GM18499 (cell line): ENCODE data around the gene TOP1.
"Not testable (repeated sequence)": the region's sequence is repeated elsewhere in the genome, so short reads cannot be mapped to it uniquely, and the experiment has no call there.

Experiments used
- ATAC-seq: cut with Tn5 transposase; IDR thresholded peaks from one replicate; pipeline ENCODE4 v1.9.1; 2021; ENCODE audit warnings: moderate number of reproducible peaks; ENCODE audit not compliant: insufficient read depth, unreplicated experiment

Gene TOP1

DNA sequence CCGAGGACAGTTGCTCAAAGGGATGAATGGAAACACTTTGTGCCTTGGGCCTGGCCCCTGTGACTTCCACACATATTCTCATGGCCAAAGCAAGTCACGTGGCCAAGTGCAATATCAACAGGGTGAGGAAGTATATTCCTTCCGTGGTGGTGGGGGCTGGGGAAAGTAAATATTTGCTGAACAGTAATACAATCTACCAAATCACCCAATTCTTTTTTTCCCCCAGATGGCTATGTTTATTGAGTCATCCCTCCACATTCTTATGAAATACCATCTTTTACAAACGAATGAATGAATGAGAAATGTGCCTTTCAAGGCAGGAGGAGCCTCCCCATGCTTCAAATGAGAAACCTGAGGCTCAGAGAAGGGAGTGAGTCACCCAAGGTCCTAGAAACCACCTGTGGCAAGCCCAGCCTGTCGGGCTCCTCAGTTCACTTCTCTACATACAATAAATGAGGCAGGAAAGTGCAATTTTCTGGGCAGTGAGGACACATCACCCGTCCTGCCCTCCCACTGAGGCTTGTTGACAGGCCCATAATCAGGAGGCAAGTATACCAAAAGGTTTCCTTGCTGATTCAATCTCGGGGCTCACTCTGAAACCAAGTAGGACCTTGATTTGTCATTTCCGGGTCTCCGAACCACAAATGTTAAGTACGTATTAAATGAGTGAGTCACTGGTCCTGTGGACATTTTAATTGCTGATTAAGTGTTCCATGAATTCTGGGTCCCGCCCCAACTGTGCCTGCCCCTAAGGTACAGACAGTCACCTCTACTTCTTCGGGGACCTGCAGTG lies 25.3 kb upstream of the TOP1 start:
- no peak for ATAC-seq

DNA sequence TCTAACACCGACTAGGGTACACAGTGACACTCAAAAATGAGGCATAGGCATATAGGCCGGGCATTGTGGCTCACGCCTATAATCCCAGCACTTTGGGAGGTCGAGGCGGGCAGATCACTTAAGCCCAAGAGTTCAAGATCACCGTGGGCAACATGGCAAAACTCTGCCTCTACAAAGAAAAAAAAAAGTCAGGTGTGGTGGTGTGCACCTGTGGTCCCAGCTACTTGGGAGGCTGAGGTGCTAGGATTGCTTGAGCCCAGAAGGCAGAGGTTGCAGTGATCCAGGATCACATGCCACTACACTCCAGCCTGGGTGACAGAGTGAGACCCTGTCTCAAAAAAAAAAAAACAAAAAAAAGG lies 24.7 kb upstream of the TOP1 start:
- not testable (repeated sequence) for ATAC-seq

DNA sequence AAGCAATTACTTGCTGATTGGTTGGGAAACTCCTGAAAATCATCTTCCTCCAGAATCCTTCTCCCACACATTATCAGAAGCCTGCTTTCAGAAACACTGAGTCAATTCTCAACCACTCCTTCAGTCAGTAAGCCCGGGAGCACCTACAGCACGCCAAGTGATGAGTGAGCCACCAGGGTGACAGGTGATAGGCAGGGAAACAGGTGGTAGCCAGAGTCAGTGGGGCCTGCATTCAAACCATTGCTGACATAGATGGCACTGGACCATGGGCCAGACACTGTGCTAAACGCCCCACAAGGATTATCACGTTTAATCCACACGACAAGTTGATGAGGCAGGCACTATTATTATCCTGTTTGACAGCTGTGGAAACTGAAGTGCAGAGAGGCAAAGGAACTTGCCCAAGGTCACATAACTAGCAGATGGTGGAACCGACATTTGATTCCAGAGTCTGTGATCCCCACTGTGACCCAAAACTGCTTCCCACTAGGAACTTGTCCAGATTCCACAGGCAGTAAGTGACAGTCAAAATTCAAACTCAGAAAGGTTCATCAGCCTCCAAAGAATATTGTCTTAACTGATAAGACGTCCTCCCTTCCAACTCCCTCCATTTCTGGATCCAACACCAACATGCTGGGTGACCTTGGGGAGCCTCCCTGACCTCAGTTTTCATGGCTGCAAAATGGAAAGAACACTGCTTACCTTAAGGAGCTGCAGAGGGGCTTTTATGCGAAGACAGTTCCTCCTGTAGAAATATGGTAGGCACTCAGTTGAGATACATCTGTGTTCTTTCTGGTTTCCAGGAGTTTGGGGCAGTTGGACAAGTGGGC lies 23.9 kb upstream of the TOP1 start:
- no peak for ATAC-seq

DNA sequence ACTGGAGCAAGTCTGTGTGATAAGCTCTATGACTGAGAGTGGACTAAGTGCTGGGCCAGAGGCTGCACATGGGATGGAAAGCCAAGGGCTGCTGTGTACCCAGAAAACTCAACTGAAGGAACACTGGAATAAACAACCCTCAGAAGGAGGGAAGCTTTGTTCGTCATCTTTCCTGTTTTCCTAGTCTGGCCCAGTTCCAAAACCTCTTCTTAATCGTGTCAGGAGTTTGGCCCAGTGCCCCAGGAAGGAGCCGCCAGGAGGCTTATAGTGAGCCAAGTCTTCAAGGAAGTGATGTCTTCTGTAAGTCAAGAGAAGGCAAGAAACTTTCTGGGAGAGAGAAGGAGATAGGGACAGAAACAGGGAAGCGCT lies 23.3 kb upstream of the TOP1 start:
- no peak for ATAC-seq

DNA sequence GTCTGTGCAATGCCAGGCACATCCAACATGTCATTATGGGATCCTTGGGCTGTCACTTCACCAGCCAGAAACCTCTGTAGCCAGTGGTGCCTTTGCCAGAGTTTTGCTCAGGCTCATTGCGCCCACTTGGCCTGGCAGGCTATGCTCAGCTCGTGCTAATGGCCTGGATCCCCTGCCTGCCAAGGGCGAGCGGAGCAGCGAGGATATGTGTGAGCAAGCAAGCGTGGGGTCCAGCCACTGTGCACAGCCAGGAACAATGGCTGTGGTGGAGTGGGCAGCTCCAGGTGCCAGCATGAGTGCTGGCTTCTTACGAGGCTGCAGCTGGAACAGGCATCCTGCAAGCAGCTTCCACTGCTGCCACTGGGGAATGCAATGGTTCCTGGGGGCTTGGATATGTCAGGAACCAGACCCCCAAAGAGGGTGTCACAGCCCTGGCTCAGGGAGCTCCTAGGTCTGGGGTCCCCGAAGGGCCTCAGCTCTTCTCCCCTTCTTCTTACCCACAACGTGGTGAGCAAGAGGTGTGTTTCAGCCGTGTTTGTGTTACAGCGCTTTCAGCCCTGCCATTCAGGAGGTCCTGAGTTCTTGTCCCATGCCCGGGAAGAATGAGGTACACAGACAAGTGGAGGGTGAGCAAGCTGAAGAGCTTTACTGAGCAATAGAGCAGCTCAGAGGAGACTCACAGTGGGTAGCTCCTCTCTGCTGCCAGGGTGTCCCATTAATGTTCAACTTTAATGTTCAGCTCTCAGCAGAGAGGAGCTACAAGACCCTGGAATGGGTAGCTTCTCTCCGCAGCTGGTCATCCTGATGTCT lies 22.3 kb upstream of the TOP1 start:
- ATAC-seq: no peak

DNA sequence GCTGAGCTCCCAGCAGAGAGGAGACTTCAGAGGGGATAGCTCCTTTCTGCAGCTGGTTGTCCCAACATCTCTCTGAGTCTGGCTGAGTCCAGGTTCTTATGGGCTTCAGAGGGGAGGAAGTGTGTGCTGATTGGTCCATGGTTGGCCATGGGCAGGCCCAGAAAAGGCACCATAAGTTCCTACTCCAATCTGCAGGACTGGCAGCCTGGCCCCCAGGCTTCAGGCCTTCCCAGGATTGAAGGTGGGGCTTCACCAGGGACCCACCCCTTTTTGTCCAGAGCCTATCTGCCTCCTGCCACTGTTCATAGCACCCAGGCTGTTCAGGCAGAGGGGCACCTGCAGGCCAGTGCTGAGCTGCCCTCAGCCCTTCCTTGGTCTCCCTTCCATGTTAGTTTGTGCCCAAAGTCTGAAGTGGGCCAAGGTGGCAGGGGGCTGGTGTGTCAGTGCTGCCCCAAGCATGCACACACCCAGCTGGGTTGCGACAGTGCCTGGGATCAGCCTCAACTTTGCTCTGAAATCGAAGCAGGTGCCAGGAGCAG lies 21.6 kb upstream of the TOP1 start:
- no peak for ATAC-seq

DNA sequence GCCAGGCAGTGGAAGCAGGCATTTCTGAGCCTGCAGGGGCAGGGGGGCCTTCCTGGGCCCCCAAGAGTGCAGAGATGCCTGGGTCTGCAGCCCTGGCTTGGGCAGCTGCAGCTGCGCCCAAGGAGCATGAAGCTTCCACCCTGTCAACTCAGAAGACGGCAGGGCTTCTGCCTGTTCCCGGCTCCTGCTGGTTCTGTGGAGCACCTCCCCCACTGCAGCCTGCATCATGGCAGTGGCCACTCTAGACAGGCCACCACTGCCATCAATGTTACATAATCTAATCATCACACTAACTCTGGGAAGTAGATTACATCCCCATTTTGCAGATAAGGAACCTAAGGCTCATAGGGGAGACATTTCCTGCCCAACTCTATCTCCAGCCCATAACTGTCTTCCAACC lies 21.1 kb upstream of the TOP1 start:
- ATAC-seq: no peak

DNA sequence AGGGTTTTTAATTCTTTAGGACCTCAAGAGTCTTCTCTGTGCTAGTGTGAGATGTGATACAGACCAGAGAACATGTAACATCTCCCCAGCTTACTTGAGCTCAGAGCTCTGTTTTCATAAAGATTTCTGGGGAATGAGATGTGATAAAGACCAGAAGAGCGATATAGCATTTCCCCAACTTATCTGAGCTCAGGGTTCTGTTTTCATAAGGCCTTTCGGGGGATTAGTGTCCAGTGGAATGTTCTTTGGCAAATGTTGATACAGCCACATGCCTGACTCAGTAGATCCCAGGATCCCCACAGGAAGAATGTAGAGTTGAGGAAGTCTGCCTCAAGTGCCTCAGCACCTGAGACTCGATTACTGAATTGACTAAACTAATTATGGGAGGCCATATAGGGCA lies 18.7 kb upstream of the TOP1 start:
- no peak for ATAC-seq

DNA sequence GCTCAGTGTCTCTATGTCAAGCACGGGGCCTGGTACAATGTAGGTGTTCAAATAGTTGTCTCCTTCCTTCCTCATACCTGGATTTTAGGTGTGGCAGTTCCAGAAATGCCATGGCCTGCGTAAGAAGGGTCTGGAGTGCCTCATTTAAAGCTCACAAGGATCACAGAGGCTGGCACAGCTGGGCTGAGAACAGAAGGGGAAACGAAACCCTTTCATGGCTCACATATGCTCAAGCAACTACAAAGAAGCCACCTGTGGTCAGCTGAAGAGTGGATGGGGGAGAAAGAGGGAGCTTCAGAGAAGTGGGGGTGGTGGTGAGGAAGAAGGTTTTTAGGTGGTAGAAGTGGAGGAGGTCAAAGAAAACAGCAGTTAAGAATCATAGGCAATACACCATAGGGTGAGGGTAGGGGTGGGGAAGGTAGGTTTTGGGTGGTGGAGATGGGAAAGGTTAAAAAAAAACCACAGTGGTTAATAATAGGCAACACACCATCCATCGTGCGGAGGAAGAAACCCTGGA lies 17.0 kb upstream of the TOP1 start:
- peak; percentile 87 for ATAC-seq

DNA sequence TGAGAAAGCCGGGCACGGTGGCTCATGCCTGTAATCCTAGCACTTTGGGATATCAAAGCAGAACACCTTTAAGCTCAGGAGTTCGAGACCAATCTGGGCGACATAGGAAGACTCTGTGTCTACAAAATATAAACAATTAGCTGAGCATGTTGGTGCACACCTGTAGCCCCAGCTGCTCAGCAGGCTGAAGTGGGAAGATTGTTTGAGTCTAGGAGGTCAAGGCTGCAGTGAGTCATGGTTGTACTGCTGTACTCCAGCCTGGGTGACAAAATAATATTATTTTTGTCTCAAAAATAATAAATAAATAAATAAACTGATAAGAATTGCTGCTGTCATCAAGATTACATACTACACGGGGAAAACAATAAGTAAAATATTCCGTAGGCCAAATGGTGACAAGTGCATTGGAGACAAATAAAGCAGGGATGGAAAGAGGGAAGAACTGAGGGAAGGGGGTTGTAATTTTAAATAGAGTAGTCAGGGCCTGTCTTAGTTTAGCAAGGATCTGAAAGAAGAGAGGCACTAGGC lies 14.0 kb upstream of the TOP1 start:
- ATAC-seq: no peak

DNA sequence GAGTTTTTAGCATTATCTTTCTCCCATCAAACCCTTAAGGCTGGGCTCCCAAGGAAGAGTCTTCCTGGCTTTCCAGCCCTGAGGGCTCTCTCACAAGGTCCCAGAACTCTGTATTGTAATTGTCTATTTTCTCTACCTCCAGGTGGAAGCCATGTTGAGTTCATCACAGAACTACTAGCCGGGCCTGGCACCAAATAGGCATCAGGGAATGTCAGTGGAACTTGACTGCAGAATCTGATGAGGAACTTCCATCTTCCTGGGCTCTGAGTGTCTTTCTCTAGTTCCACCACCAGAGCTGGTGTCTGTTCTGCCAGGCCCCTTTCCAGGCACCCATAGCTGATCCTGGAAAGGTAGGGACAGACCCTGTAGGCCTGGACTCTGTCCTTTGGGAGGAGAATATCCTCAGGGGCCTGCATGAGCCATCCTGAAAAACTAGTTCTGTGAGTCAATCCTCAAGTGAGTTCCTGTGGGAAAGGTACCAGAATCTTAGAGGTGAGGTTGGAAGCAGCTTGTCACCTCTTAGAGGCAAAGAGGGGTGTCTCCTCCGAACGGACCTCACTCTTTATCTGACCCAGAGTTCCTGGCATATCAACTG lies 11.1 kb upstream of the TOP1 start:
- no peak for ATAC-seq

DNA sequence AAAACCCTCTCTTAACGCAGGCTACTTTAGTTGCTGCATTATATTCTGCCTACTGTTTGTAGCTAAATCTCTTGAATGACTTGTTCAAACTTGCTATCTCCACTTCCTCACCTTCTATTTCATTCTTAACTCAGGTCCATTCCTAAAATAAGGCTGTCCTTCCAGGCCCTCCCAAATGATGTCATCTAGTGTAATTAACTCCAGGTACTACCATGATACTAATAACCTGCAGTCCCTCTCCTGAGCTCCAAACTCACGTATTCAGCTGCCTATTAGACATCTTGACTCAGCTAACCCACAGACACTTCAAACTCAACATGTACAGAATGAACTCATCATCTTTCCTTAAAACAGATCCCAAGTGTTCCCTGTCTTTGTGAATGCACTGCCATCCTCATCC lies 10.5 kb upstream of the TOP1 start:
- ATAC-seq: no peak

DNA sequence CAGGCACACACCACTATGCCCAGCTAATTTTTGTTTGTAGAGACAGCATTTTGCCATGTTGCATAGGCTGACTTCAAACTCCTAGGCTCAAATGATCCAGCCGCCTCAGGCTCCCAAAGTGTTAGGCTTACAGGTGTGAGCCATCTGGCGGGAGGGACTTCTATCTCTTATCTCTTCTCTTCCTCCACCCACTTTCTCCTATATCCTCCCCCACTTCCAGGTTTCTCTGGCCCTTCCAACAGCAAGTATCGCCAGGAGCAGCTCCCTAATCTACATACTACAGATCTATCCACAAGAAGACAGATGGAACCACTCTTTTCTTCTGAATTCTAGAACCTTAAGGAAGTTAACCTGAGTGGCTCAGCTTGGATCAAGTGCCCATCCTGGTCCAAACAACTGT lies 5.1 kb upstream of the TOP1 start:
- ATAC-seq: no peak

DNA sequence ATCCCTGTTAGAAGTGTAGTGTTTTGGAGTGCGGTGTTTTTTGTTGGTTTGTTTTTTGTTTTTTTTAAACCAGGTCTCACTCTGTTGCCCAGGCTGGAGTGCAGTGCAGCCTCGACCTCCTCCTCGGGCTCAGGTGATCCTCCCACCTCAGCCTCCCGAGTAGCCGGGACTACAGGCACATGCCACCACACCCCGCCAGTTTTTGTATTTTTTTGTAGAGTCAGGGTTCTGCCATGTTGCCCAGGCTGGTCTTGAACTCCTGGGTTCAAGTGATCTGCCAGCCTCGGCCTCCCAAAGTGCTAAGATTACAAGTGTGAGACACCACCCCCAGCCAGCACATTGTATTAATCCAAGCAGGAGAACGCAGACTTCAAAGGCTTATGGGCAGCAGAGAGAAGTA lies 1.3 kb upstream of the TOP1 start:
- ATAC-seq: no peak

DNA sequence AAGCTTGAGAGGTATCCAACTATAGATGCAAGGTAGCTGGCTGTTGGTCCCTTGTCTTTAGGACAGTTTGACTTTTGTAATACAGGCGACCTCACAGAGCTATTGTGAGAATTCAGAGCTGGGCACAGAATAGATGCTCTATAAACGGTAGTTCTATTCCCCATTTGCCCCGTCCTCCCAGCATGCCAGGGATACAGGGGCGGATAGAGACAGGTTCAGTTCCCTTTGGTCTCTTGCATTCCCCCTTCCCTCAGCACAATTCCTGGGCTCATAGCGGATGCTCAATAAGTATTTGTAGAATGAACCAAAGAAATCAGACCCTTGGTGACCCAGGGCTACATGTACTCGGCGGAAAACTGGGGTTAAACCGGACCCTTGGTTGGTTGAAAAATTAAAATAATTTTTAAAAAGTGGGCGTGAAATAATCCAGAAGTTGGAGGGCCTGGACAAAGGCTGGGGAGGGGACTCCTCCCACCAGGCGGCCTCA lies 707 bp upstream of the TOP1 start:
- no peak for ATAC-seq

DNA sequence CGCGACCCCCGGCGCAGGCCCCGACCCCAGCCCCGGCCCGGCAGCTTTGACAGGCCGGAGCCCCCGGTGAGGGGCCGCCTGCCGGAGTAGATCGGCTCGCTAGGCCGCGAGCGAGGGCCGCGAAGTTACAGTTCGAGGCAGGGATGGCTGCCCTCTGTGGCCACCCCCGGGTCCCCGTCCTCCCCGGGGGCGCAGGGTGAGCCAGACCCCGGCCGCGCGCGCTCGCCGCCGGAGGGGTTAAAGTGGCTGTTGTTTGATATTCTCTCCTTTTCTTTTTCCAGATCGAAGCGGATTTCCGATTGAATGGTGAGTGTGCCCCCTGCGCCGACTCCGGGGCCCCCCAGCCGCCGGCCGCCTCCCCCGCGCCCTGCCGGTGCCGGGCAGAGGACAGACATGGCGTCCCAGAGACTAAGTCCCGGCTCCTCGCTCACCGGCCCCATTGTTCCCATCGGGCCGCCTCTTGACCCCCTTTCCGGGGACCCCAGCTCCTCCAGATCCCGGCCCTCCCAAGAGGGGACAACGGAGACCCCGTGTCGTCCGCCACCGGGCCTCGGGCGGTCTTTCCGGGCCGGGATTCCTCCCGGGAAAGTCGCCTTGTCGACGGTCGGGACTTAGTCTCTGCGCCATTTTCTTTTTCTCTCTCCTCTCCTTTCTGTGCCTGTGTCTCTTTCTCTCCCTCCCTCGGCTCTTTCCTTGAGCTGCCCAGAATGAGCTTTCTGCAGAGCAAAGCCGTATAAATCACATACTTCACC lies 704 bp downstream of the TOP1 start:
- ATAC-seq: no peak

DNA sequence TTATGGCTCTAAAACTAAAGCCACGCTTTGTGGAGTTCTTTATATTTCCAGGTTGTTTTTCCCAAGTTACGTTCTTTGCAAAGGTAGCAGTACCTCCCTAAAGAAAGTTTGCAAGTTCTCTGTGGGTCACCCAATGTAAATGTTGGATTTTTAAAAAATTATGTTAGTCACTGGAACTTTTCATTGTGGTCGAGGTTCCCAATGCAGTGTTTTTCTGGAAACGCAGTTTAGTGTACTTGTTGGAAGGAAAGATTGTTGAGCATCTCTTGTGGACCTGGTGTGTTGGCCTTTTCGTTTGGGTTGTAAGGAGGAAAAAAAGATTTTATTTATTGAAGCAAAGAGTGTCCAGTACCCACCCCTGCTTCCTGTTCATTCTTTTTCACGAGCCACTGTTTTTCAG lies 1.4 kb downstream of the TOP1 start:
- no peak for ATAC-seq

DNA sequence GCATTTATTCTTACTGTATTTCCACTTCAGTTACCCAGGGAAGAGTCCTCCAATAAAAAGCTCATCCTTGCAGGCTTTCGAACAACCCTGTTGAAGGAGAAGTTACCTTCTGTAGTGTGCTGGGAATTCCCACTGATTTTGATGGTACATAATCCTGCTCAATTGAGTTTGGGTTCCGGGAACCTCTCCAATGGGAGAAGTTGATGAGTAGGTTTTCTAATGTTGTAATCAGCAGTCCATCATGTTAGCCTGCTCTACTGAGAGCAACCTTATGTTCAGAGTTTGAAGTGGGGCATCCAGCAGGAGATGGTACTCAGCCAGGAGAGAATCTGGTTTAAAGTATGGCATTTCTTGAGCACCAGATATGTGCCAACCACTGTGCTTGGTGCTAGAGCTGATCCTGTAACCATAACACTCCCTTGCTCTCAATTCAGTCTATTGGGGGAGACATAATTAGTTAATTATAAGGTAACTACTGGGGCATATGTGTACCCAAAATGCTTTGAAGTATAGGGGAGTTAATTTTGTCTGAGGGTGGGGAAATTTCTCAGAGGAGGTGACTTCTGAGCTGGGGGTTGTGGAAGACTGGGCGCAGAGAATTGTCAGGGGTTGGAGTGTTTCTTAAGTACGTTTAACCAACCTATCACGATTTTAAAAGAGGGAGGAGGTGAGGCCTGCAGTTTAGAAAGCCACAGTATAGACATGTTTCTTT lies 2.1 kb downstream of the TOP1 start:
- no peak for ATAC-seq

DNA sequence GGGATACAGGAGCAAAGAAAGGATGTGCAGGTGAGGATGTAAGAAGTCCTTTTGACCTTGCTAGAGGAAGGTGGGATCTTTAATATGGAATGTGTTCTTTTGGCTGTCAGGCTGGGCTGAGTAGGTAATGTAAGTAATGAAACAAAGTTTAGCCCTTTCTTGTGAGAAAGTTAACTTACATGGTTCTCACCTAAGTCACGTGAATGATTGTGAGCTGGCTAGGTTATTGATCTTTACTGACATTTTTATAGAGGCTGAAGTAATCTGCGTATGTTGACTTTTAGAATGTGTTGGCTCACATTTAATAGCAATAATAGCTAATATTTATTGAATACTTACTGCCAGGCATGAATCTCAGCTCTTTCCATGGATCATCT lies 2.6 kb downstream of the TOP1 start:
- no peak for ATAC-seq
